GM10847 (cell line): ENCODE measurements around the gene PLEKHA8.

ENCODE experiments used
- POLR2A ChIP-seq: IDR thresholded peaks from 2 replicates; pipeline ENCODE4 v1.6.1; 2011; ENCODE audit not compliant: insufficient read length; ENCODE audit errors: extremely low read depth

Gene PLEKHA8

GRCh38 chr7:30162133-30162532 is 133.9 kb downstream of the PLEKHA8 start:
- TF ChIP-seq POLR2A, result no peak

GRCh38 chr7:30162622-30163124 is 134.5 kb downstream of the PLEKHA8 start:
- no peak for TF ChIP-seq POLR2A

GRCh38 chr7:30163231-30163894 is 135.2 kb downstream of the PLEKHA8 start:
- TF ChIP-seq POLR2A, result no peak

GRCh38 chr7:30164567-30164966 is 136.4 kb downstream of the PLEKHA8 start:
- no peak for TF ChIP-seq POLR2A

GRCh38 chr7:30165590-30165989 is 137.4 kb downstream of the PLEKHA8 start:
- TF ChIP-seq POLR2A, result no peak

GRCh38 chr7:30166155-30166840 is 138.1 kb downstream of the PLEKHA8 start:
- no peak for TF ChIP-seq POLR2A

GRCh38 chr7:30166841-30167235 is 138.6 kb downstream of the PLEKHA8 start:
- TF ChIP-seq POLR2A, result no peak

- no peak for TF ChIP-seq POLR2A
Observed at GRCh38 chr7:30167901-30168300, 139.7 kb downstream of the PLEKHA8 start.

- no peak for TF ChIP-seq POLR2A
Observed at GRCh38 chr7:30168835-30169573, 140.8 kb downstream of the PLEKHA8 start.

- no peak for TF ChIP-seq POLR2A
Observed at GRCh38 chr7:30169579-30169978, 141.4 kb downstream of the PLEKHA8 start.

- TF ChIP-seq POLR2A, result no peak
Observed at GRCh38 chr7:30170476-30171205, 142.4 kb downstream of the PLEKHA8 start.

GRCh38 chr7:30171766-30172447 is 143.7 kb downstream of the PLEKHA8 start:
- no peak for TF ChIP-seq POLR2A

- TF ChIP-seq POLR2A, result no peak
Observed at GRCh38 chr7:30172451-30172850, 144.2 kb downstream of the PLEKHA8 start.

- no peak for TF ChIP-seq POLR2A
Observed at GRCh38 chr7:30173058-30173897, 145.1 kb downstream of the PLEKHA8 start.

GRCh38 chr7:30175180-30175579 is 147.0 kb downstream of the PLEKHA8 start:
- TF ChIP-seq POLR2A, result no peak
